ENCODE data around the gene UCK1.
"Not testable (repeated sequence)": the region's sequence is repeated elsewhere in the genome, so short reads cannot be mapped to it uniquely, and the experiment has no call there.

UCK1 gene

DNA sequence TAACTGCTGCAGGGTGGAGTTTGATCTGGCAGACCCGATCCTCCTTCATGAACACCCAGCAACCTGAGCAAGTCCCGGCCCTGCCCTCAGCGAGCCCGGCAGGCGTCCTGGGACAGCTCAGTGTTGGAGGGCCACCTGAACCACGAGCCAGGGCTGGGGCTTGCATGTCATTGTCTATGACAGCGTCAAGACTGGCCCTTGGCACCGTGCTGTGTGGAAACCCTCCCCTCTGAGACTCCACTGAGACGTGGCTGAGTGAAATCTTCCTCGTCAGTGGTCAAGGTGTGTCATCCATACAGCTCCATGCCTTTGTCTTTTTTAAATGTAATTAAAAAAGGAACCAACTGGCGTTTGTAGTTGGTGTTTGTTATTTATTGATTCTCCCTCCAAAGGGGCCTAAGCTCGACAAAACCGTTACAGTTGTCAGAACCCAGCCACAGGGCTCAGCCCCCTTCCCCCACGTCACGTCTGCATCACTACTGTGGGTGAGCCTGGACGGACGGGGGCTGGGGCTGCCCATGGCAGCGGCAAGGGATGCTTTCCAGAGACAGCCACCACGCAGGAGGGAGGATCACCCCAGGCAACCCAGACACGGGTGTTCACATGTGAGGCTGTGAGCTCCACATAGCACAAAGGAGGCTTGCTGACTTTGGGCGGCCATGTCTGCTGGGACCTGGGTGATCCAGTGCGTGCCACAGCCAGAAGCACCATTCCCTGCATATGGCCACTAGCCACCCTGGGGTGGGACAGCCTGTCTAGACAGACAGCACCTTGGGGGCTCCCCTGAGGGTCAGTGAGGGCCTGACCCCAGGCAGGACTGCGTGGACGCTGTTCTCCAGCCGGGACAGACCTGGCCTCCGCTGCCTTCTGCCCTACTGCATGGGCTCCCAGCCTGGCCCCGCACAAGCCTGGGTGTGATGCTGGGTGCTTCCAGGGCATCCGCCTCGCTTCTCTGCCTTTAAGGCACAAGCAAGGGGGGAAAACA, 7.3 kb downstream of the UCK1 start:
- DNase-seq (ENCODE audit: low read depth in 3 of 3, low spot score in 1 of 3), result no peak

DNA sequence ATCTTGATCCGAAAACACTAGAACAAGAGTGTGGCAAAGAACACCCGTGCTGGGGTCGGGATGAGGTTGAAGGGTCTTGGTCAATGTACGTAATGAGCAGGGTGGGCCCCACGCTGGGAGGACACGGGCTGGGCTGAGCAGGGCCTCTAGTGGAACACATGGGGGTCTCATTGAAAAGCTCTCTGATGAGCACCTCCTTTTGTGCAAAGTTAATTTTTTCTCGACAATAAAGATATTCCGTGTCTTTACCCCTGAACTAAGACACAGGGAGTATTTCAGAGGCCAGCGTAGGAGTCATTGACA, 8.0 kb downstream of the UCK1 start:
- DNase-seq (ENCODE audit: low read depth in 3 of 3, low spot score in 1 of 3), result no peak

DNA sequence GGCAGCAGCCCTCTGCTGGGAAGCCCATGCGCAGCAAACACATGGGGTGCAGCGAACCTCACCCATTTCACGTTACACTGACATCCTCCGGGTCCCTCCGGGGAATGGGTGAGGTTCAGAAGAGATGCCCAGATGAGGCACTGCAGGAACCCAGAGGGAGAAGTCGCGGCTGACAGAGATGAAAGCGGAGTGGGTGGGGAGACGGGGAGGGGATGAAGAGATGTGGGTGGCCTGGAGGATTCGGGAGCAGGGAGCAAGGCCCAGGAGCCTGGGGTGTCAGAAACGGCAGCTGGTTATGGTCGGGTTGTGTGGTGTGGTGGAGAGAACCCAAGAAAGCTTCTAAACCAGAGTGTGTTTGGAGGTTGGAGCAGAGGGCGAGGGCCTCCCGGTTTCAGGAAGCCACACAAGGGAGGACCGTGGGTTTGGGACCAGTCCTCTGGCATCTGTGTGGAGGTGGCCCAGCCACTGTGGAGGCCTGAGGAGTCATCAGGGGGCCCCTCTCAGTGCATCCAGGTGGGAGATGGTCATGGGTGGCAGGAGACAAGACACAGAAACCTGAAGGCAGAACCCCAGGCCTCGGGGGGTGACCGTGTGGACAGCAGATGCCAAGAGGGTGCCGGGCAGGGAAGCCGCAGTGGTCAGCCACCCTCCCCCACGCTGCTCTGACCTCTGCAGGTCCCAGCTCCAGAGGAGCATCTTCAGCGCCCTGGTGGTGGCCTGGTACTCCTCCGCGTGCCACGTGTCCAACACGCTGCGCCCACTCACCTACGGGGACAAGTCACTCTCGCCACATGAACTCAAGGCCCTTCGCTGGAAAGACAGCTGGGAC, 8.6 kb downstream of the UCK1 start:
- no peak for DNase-seq (ENCODE audit: low read depth in 3 of 3, low spot score in 1 of 3)

DNA sequence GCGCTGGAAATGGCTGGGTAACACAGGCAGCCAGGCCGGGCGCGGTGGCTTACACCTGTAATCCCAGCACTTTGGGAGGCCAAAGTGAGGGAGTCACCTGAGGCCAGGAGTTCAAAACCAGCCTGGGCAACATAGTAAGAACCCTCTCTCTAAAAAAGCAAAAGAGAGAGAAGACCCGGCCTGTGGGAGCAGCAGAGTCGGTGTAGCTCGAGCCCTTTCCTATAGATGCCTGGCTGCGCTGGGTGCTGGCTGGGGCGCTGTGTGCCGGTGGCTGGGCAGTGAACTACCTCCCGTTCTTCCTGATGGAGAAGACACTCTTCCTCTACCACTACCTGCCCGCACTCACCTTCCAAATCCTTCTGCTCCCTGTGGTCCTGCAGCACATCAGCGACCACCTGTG, 9.2 kb downstream of the UCK1 start:
- DNase-seq (ENCODE audit: low read depth in 3 of 3, low spot score in 1 of 3), result no peak

DNA sequence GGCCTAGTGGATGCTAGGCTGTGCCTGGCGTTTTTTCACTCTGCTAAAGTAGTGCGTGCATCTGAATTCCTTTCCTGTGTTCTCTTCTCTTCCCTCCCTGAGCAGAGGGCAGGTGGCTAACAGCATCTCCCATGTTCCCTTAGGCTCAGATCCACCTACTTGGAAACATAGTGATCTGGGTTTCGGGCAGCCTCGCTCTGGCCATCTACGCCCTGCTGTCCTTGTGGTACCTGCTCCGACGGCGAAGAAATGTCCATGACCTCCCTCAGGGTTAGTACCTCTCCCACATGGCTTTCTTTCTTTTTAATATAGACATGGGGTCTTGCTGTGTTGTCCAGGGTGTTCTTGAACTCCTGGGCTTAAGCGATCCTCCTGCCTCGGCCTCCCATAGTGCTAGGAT, 9.9 kb downstream of the UCK1 start:
- no peak for DNase-seq (ENCODE audit: low read depth in 3 of 3, low spot score in 1 of 3)

DNA sequence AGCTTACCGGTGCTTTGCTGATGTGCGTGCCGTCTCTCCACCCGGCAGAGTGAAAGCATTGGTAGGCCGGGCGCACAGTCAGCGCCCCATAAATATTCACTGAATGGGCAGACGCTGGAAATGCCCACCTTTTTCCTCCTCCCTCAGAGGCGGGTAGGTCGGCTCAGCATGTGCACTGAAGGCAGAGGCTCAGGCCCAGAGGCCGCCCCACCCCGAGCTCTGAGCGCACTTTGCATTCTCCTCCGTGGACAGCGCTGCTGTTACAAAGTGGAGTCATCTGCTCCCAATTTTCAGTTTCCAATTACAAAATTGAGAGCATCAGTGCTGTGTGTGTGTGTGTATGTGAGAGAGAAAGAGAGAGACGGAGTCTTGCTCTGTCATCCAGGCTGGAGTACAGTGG, 10.6 kb downstream of the UCK1 start:
- no peak for DNase-seq (ENCODE audit: low read depth in 3 of 3, low spot score in 1 of 3)

DNA sequence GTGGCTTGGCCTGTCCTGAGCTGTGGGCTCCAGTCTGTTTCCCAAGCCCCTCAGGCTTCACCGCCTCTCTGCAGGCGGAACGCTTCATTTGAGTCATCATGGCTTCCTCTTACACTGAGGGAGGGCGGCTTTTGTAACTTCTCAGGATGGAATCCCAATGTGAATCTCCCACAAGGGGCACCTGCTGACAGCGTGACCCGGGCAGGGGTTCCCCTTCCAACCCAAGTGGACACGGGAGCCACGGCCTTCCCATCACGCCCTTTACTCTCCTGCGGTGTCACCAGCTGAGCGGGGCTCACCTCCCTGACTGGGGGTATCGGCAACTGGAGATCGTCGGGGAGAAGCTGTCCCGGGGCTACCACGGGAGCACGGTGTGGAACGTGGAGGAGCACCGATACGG, 12.5 kb downstream of the UCK1 start:
- no peak for DNase-seq (ENCODE audit: low read depth in 3 of 3, low spot score in 1 of 3)

DNA sequence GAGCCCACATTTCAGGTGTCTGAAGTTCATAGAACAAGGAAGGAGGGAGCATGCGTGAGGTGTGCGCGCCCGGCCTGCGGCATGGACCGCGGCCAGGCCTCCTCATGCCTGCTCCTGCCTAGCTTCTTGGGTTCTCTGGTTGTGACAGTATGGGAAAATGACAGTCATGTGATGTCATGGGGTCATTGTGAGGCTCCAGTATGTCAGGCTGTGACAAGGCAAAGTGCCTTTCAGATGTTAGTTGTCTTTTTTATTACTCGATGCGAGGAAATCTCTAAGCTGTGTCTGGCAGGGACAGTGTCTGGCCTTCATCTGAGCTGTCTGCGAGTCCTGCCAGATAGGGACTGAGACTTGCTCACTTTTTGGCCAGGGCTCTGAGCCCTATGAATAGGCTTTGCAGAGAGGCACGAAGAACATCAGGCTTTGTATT, 13.3 kb downstream of the UCK1 start:
- DNase-seq (ENCODE audit: low read depth in 3 of 3, low spot score in 1 of 3), result no peak

DNA sequence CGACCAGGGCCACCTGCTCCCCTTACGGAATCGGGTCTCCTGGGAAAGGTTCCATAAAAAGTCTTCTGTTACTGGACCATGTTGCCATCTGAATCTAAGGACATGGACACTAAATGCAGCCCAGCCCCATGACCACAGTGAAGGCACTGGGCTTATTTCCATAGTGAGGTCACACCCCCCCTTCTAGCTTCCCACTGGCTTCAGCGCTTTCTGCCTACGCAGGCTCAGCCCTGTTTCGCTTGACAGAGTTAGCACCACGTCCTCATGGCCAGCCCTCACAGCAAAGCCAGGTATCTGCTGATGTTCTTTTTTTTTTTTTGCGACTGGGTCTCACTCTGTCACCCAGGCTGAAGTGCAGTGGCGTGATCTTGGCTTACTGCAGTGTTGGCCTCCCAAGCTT, 14.1 kb downstream of the UCK1 start:
- DNase-seq (ENCODE audit: low read depth in 3 of 3, low spot score in 1 of 3), result no peak

DNA sequence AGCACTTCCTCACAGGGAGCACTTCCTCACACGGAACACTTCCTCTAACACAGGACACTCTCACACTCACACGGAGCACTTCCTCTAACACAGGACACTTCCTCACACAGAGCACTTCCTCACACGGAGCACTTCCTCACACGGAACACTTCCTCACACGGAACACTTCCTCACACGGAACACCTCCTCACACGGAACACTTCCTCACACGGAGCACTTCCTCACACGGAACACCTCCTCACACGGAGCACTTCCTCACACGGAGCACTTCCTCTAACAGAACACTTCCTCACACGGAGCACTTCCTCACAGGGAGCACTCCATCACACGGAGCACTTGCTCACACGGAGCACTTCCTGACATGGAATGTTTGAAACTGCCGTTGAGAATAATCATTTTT, 15.0 kb downstream of the UCK1 start:
- no peak for DNase-seq (ENCODE audit: low read depth in 3 of 3, low spot score in 1 of 3)

DNA sequence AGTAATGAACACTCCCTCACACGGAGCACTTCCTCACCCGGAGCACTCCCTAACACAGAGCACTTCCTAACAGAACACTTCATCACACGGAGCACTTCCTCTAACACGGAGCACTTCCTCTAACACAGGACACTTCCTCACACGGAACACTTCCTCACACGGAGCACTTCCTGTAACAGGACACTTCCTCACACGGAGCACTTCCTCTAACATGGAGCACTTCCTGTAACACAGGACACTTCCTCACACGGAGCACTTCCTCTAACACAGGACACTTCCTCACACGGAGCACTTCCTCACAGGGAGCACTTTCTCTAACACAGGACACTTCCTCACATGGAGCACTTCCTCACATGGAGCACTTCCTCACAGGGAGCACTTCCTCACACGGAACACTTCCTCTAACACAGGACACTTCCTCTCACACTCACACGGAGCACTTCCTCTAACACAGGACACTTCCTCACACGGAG, 15.5 kb downstream of the UCK1 start:
- DNase-seq (ENCODE audit: low read depth in 3 of 3, low spot score in 1 of 3), result not testable (repeated sequence)

DNA sequence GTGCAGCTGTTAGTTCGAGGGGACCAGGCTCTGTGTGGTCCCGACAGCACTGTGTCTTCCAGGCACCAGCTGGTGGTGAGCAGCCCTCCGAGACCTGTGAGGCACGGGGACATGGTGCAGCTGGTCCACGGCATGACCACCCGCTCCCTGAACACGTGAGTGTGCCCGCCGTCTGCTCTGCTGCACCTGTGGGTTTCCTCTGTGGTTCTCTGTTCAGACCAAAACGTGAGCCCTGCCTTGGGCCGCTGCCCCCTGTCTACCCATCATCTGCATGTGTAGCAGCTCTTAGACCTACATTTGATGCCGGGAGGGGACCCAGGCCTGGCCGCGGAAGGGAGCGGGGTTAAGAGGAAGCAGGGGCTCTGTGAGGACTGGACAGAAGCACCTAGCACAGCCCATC, 17.9 kb downstream of the UCK1 start:
- DNase-seq (ENCODE audit: low read depth in 3 of 3, low spot score in 1 of 3), result no peak

DNA sequence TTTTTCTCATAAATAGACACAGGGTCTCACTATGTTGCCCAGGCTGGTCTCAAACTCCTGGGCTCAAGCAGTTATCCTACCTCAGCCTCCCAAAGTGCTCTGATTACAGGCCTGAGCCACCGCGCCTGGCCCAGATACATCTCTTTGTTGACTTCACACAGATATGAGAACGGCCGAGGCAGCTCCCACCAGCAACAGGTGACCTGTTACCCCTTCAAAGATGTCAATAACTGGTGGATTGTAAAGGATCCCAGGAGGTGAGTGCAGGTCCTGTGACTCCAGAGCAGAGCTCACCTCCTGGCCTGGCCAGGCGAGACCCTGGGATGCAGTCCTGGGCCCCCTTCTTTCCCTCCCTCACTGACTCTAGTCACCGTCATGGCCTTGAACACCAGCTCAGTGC, 19.2 kb downstream of the UCK1 start:
- DNase-seq (ENCODE audit: low read depth in 3 of 3, low spot score in 1 of 3), result no peak

DNA sequence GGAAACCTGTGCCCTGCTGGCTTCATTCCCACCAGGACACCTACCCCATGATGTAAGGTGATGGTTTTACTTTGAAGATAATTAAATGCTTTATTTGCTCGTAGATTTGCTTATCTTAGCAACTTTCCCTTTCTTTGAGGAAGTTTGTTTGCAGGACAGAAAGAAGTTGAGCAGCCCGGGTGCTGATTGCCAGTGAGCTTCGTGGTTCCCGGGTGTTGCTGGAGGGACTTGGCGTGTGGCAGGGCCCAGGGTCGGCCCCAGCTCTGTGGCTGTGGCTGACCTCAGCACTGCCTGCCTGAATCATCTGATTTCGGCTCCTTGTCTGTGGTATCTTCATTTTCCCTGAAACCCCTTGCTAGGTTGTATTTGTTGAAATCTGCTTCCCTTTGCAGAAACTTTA, 19.6 kb downstream of the UCK1 start:
- no peak for DNase-seq (ENCODE audit: low read depth in 3 of 3, low spot score in 1 of 3)

DNA sequence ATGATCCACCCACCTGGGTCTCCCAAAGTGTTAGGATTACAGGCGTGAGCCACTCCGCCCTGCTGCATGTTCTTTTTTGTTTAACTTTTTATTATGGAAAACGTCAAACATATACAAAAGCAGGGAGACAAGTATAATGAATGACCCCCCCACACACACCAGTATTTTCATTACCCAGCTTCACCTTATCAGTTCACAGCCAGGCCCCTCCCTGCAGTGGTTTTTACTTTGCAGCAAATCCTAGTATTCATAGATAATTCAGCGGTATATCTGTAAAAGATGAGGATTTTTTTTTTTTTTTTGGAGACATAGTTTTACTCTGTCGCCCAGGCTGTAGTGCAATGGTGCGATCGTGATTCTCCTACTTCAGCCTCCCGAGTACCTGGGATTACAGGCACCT, 26.1 kb downstream of the UCK1 start:
- DNase-seq (ENCODE audit: low read depth in 3 of 3, low spot score in 1 of 3), result no peak

DNA sequence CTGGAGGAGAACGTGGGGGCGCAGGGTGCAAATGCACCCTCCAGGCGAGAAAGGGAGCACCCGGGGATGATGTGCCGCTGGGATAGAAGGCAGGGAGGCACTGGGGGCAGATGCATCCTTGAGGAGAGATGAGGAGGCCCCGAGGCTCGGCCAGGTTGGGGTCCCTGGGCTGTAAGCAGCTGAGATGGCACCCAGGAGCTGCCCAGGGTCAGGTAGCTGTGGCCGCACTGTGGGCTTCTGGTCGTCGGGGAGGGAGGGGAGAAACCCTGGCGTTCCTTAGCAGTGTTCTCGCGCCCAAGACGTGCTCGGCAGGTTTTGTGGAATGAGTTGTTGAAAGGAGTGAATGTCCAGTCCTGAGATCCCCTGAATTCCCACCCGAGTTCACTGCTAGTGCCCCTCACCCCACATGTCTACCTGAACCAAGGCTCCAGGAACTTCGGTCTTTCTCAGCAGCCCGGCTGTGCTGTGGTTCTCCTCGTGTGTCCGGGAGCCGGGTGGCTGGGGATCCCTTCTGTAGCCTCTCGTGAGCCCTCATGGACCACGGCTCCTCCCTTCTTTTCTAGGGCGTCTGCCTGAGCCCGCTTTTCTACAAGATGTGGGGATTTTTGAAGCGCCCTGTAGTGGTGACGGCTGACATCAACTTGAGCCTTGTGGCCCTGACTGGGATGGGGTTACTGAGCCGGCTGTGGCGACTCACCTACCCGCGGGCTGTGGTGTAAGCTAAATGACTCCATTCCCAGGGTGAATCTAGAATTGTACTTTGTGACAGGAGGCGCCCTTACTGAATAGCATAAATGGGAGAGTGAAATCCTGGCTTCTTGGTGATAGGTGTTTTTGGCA, 27.2 kb downstream of the UCK1 start:
- peak in 2 of 3 donors; percentile 22 to 24 for DNase-seq (ENCODE audit: low read depth in 3 of 3, low spot score in 1 of 3)

DNA sequence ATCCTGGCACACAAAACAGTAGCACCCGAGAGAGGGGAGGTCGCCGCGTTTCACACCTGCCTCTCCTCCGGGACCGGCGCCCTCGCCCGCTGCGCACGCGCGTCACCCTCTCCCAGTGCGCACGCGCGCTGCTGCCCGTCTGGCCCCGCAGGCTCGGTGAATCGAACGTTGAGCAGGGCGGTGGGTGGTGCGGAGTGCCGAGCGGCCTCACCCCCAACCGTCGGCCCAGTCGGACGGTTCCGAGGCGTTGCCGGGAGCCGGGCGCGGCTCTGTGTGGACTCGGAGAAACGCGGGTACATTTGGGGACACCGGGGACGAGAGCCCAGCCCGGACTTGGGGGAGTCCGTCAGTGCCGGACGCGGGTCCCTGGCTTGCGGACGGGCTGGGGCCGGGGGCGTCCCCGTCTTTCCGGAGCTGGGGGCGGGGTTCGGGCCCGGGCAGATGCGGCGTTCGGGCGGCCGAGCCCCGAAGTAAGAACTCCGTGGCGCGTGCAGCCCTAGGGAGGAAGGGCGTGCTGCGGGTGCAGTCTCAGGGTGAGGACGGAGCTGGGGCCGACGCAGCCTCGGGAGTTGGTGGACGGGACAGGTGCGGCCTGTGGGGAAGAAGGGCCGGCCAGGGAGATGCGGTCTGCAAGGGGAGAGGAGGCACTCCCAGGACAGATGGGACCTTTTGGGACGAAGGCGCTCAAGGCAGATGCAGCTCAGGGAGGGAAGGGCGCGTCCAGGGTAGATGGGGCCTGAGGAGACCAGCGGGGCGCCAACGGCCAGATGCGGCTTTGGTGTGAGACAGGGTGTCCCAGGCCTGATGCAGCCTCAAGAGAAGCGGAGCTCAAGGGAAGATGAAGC, 28.1 kb downstream of the UCK1 start, which contains the start of gene POMT1:
Gene POMT1, plus strand, starts transcription at position 138 of the 845 bp plus-strand sequence. CDS start 1,301 bp downstream, outside the sequence.
- peak; percentile 78 to 86 (median 79) for DNase-seq (ENCODE audit: low read depth in 3 of 3, low spot score in 1 of 3)

DNA sequence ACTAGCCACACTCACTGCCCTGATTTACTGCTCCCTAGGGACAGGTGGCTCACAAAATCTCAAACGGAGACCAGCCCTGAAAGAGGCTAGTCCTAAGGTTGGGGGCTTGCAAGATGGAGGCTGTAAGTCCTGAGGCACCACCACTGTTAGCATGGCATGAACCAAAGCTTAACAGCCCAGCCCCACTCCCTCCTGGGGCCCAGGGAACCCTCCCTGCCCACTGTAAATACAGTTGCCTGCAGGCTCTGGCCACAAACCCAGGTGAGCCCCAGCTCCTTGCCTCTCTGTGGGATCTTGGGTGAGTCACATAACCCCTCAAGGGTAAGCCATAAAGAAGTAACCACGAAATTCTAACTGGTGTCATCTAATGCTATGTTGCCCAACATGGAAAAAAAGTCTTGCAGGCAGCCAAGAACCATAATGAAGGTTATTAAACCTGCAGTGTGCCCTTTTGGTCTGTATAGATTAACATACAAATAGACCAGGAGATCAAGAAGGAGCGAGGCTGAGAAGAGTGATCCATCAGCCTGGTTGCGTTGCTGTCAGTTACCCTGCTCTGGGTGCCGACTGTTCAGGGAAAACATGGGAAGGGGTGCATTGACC, 30.0 kb downstream of the UCK1 start:
- DNase-seq (ENCODE audit: low read depth in 3 of 3, low spot score in 1 of 3), result peak in 1 of 3 donors; percentile 28

DNA sequence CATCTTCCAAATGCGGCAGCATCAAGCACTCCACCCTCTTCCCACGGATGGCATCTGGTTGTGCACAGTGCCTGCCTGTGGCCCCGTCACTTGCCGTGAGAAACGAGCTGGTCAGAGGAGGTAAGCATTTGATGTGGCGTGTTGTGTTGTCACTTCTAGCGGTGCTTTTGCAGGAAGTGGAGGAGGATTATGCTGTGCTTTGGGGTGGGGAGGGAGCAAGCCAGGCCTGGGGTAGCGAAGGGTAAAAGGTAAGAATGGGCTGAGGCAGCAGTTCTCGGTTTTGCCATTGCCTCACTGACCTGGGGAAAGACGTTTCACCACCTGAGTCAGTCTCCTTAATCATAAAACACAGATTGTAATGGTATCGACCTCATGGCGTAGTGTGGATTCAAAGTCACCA, 30.7 kb downstream of the UCK1 start:
- peak; percentile 25 to 50 (median 34) for DNase-seq (ENCODE audit: low read depth in 3 of 3, low spot score in 1 of 3)

DNA sequence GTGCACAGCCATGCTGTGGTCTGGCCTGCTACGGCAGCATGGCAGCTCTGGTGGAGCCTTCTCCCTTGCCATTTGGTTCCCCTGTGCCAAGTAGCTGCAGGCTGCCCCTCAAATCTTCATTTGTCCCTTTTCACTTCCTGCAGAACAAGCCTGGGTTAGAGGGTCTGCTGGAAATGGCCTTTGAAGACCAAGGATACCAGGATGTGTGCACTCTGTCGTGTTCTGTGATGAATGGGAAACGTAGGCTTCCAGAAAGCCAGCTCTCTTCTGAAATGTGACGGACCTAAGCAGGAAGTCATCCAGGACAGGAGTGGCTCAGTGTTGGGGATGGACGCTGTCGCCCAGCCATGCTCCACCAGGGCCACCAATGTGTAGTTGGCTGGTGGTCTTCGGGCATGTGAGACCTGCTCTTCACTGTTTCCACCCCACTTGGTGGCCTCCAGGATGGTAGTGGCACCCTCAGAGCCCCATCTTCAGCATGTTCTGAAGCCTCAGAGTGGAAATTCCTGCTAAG, 31.8 kb downstream of the UCK1 start:
- no peak for DNase-seq (ENCODE audit: low read depth in 3 of 3, low spot score in 1 of 3)
